Fibroblast of lung (primary cell): ENCODE results near the gene ZFY. TPM values are rescaled to one million over a fixed set of nuclear protein-coding genes. Genes with fewer than 3 reads are reported as not detected.

Experiments used
- DNase-seq, 2 donors: peaks; one replicate each; pipeline versions ENCODE4 v3.0.0 to v3.0.0-alpha.2; 2010; ENCODE audit warnings: low read depth in 2 of 2
- H2AFZ ChIP-seq: 2 replicates; pipeline ENCODE4 v1.5.1; 2012; ENCODE audit warnings: low read length, control low read depth, inconsistent platforms
- H3K27ac ChIP-seq: 2 replicates; pipeline ENCODE4 v1.5.1; 2011; ENCODE audit warnings: low read length, control low read depth; ENCODE audit not compliant: insufficient read depth
- H3K27me3 ChIP-seq: 2 replicates; pipeline ENCODE4 v1.5.1; 2011; ENCODE audit warnings: mild to moderate bottlenecking, low read length; ENCODE audit not compliant: control insufficient read depth, insufficient read depth
- H3K36me3 ChIP-seq: 2 replicates; pipeline ENCODE4 v1.5.1; 2011; ENCODE audit warnings: low read length; ENCODE audit not compliant: control insufficient read depth, insufficient read depth
- H3K4me1 ChIP-seq: 2 replicates; pipeline ENCODE4 v1.5.1; 2011; ENCODE audit warnings: low read length; ENCODE audit not compliant: control insufficient read depth, insufficient read depth; ENCODE audit errors: extremely low read depth
- H3K4me2 ChIP-seq: 2 replicates; pipeline ENCODE4 v1.5.1; 2011; ENCODE audit warnings: low read length, control low read depth; ENCODE audit not compliant: insufficient read depth; ENCODE audit errors: extremely low read depth
- H3K4me3 ChIP-seq, 4 experiments: fragments of 200-600 bp in 1 of 4; sonication (generic) in 1 of 4; replicated peaks in 1 of 4; 2 replicates each; pipeline ENCODE4 v1.5.1; 2011 to 2016; ENCODE audit warnings: low read length in 4 of 4, low read depth in 3 of 4, mild to moderate bottlenecking in 3 of 4, control low read depth in 2 of 4, inconsistent platforms in 1 of 4, mixed read lengths in 1 of 4; ENCODE audit not compliant: insufficient read depth in 1 of 4; ENCODE audit errors: control extremely low read depth in 1 of 4
- H3K79me2 ChIP-seq: 2 replicates; pipeline ENCODE4 v1.5.1; 2012; ENCODE audit warnings: mild to moderate bottlenecking, low read length, inconsistent platforms; ENCODE audit not compliant: control insufficient read depth, insufficient read depth
- H3K9ac ChIP-seq: 2 replicates; pipeline ENCODE4 v1.5.1; 2011; ENCODE audit warnings: mild to moderate bottlenecking, low read length, control low read depth; ENCODE audit not compliant: insufficient read depth
- H3K9me3 ChIP-seq: 2 replicates; pipeline ENCODE4 v1.5.1; 2012; ENCODE audit warnings: low read depth, low read length; ENCODE audit not compliant: control insufficient read depth, insufficient read depth
- H4K20me1 ChIP-seq: 2 replicates; pipeline ENCODE4 v1.5.1; 2011; ENCODE audit warnings: low read length; ENCODE audit not compliant: control insufficient read depth, insufficient read depth; ENCODE audit errors: extremely low read depth
- CTCF ChIP-seq, 2 donors: IDR thresholded peaks in 1 of 2; conservative IDR thresholded peaks in 1 of 2; 1 replicate in 1 of 2; 2 replicates in 1 of 2; pipeline ENCODE4 v1.5.1; 2011 to 2012; ENCODE audit warnings: low read length in 2 of 2, control low read depth in 1 of 2, inconsistent platforms in 1 of 2, low read depth in 1 of 2, mild to moderate bottlenecking in 1 of 2
- EZH2 ChIP-seq: IDR thresholded peaks from 2 replicates; pipeline ENCODE4 v1.5.1; 2012; ENCODE audit warnings: low read length, control low read depth, mild to moderate bottlenecking; ENCODE audit errors: missing control alignments
- polyA plus RNA-seq, 2 donors: library from polyadenylated mRNA; depleted of rRNA in 1 of 2; stranded (reverse) in 1 of 2; unstranded in 1 of 2; fragments of >200 nt; gene quantifications; 2 replicates each; pipeline ENCODE4 v1.2.1, GENCODE V29; 2011 to 2012; ENCODE audit warnings: missing spikeins in 1 of 2
- total RNA-seq: library from RNA; depleted of rRNA; stranded (reverse); fragments of >200 nt; gene quantifications from 2 replicates; pipeline ENCODE4 v1.2.1, GENCODE V29; 2014

ZFY gene
- total and polyA plus RNA-seq, 2 donors (not counting 1 experiment from before 2014, with no cell fraction given), result 11.6 TPM; not detected in 1

DNA sequence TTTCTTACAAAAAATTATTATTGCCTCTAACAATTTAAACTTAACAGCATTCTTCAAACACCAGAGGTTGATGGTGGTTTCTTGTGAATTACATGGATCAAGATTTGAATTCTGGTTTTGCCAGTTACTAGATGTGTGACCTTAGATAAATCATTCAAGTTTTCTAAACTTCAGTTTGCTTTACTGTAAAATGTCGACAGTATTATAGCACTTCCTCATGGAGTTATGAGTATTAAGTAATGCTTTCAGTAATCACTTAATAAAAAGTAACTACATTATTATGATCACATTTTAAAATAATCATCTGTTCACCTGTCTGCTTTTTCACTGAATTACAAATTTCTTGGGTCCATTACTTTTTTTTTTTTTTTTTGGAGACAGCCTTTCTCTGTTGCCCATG lies 37.5 kb downstream of the ZFY start:
- TF ChIP-seq EZH2, result no peak
- no peak for TF ChIP-seq CTCF (conservative IDR thresholded peaks at IDR 0.05 in 1 of 2, IDR thresholded peaks at IDR 0.05 in 1 of 2; ENCODE audit: low read depth in 1 of 2, low read length in 2 of 2)
- no peaks in the 10 kb centered on the region for H3K4me1 ChIP-seq
- H3K79me2 ChIP-seq, result no peaks in the 10 kb centered on the region
- no peak overlapping the region for H3K4me2 ChIP-seq
- H2AFZ ChIP-seq, result no peak overlapping the region
- no peak for DNase-seq
- H3K27ac ChIP-seq, result no peak overlapping the region
- no peaks in the 10 kb centered on the region for H3K27me3 ChIP-seq
- no peak overlapping the region for H3K9ac ChIP-seq
- no peaks in the 10 kb centered on the region for H3K9me3 ChIP-seq
- no peaks in the 10 kb centered on the region for H4K20me1 ChIP-seq
- H3K36me3 ChIP-seq, result no peaks in the 10 kb centered on the region
- H3K4me3 ChIP-seq, result no peak overlapping the region

- H3K4me3 ChIP-seq, result no peak overlapping the region
- TF ChIP-seq CTCF (conservative IDR thresholded peaks at IDR 0.05 in 1 of 2, IDR thresholded peaks at IDR 0.05 in 1 of 2; ENCODE audit: low read depth in 1 of 2, low read length in 2 of 2), result no peak
- H3K4me2 ChIP-seq, result no peak overlapping the region
- no peaks in the 10 kb centered on the region for H3K36me3 ChIP-seq
- DNase-seq, result no peak
- H3K9me3 ChIP-seq, result no peaks in the 10 kb centered on the region
- no peak overlapping the region for H2AFZ ChIP-seq
- H3K9ac ChIP-seq, result no peak overlapping the region
- no peaks in the 10 kb centered on the region for H4K20me1 ChIP-seq
- no peaks in the 10 kb centered on the region for H3K4me1 ChIP-seq
- no peaks in the 10 kb centered on the region for H3K27me3 ChIP-seq
- no peak overlapping the region for H3K27ac ChIP-seq
- no peaks in the 10 kb centered on the region for H3K79me2 ChIP-seq
These were observed 38.0 kb downstream of the ZFY start for GRCh38 chrY:2973110-2973751.

DNA sequence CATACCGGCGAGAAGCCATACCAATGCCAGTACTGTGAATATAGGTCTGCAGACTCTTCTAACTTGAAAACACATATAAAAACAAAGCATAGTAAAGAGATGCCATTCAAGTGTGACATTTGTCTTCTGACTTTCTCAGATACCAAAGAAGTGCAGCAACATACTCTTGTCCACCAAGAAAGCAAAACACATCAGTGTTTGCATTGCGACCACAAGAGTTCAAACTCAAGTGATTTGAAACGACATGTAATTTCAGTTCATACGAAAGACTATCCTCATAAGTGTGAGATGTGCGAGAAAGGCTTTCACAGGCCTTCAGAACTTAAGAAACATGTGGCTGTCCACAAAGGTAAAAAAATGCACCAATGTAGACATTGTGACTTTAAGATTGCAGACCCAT lies 44.1 kb downstream of the ZFY start:
- H3K27ac ChIP-seq, result no peak overlapping the region
- H3K27me3 ChIP-seq, result no peaks in the 10 kb centered on the region
- H3K79me2 ChIP-seq, result no peaks in the 10 kb centered on the region
- no peak overlapping the region for H2AFZ ChIP-seq
- H3K4me3 ChIP-seq, result no peak overlapping the region
- TF ChIP-seq CTCF (conservative IDR thresholded peaks at IDR 0.05 in 1 of 2, IDR thresholded peaks at IDR 0.05 in 1 of 2; ENCODE audit: low read depth in 1 of 2, low read length in 2 of 2) (no peak), EZH2 (no peak)
- no peak overlapping the region for H3K4me2 ChIP-seq
- no peak for DNase-seq
- H3K9ac ChIP-seq, result no peak overlapping the region
- no peaks in the 10 kb centered on the region for H4K20me1 ChIP-seq
- no peaks in the 10 kb centered on the region for H3K36me3 ChIP-seq
- H3K4me1 ChIP-seq, result no peaks in the 10 kb centered on the region
- H3K9me3 ChIP-seq, result no peaks in the 10 kb centered on the region
